IPS-NIHi7 (cell line): ENCODE measurements around the gene FAM219A.
A peak's percentile ranks its signal among the peaks of the same experiment; 100 is the strongest.
"Not testable (repeated sequence)": the region's sequence is repeated elsewhere in the genome, so short reads cannot be mapped to it uniquely, and the experiment has no call there.

Source experiments
- DNase-seq: peaks from one replicate; pipeline ENCODE4 v3.0.0; 2012; ENCODE audit warnings: mixed read lengths; ENCODE audit errors: extremely low spot score

Gene FAM219A

GRCh38 chr9:34376596-34377403 lies 81.6 kb downstream of the FAM219A start, which contains the start of gene MYORG:
TSS of gene MYORG (minus strand) at chr9:34376898. CDS start at chr9:34372943, 3,955 bp downstream.
- peak; percentile 99 for DNase-seq

- DNase-seq = peak; percentile 63
Observed at GRCh38 chr9:34375901-34376595, 82.3 kb downstream of the FAM219A start.

GRCh38 chr9:34374905-34375552 lies 83.3 kb downstream of the FAM219A start:
- DNase-seq = peak; percentile 47

- DNase-seq = no peak
Observed at GRCh38 chr9:34374339-34374738, 84.0 kb downstream of the FAM219A start.

- DNase-seq = no peak
Observed at GRCh38 chr9:34373749-34374148, 84.6 kb downstream of the FAM219A start.

- DNase-seq = no peak
Observed at GRCh38 chr9:34372467-34373011, 85.8 kb downstream of the FAM219A start.

- DNase-seq = no peak
Observed at GRCh38 chr9:34371886-34372466, 86.4 kb downstream of the FAM219A start.

- DNase-seq = no peak
Observed at GRCh38 chr9:34370970-34371880, 87.1 kb downstream of the FAM219A start.

- no peak for DNase-seq
Observed at GRCh38 chr9:34370335-34370969, 87.9 kb downstream of the FAM219A start.

- no peak for DNase-seq
Observed at GRCh38 chr9:34369636-34370035, 88.7 kb downstream of the FAM219A start.

GRCh38 chr9:34368796-34369195 lies 89.6 kb downstream of the FAM219A start:
- DNase-seq = not testable (repeated sequence)

- not testable (repeated sequence) for DNase-seq
Observed at GRCh38 chr9:34367751-34368410, 90.5 kb downstream of the FAM219A start.

GRCh38 chr9:34366365-34366764 lies 92.0 kb downstream of the FAM219A start:
- peak; percentile 3 for DNase-seq

- DNase-seq = no peak
Observed at GRCh38 chr9:34365282-34365681, 93.1 kb downstream of the FAM219A start.

- peak; percentile 69 for DNase-seq
Observed at GRCh38 chr9:34363619-34364351, 94.6 kb downstream of the FAM219A start.

GRCh38 chr9:34362614-34363214 lies 95.7 kb downstream of the FAM219A start:
- no peak for DNase-seq

- DNase-seq = not testable (repeated sequence)
Observed at GRCh38 chr9:34352957-34353356, 105.4 kb downstream of the FAM219A start.

GRCh38 chr9:34352122-34352652 lies 106.2 kb downstream of the FAM219A start:
- not testable (repeated sequence) for DNase-seq
